Measurements from ENCODE around the gene CTSD. TPM values are rescaled to one million over a fixed set of nuclear protein-coding genes. Genes with fewer than 3 reads are reported as not detected.

CTSD gene
- total and polyA plus RNA-seq, 2 of the 8 experiments (the other 6 are each of a cell fraction or from before 2014, with no cell fraction given): 169 to 173 TPM

- Histone ChIP-seq H4K91ac (replicated peaks; ENCODE audit: insufficient read length, low read length) (no peak overlapping the region), H3K23me2 (ENCODE audit: low read depth, low read length) (peaks cover 9% of the 10 kb centered on the region; the same call in 1 of the 2 replicates), H3K79me1 (ENCODE audit: low read depth, low read length) (no peaks in the 10 kb centered on the region), H2BK5ac (ENCODE audit: low read depth, low read length) (no peak overlapping the region), H4K5ac (ENCODE audit: insufficient read length, low read depth, low read length) (no peak overlapping the region), H3K27me3 (replicated peaks in 1 of 4; ENCODE audit: control insufficient read depth in 3 of 4, extremely low read depth in 1 of 4, insufficient read depth in 3 of 4, low read length in 3 of 4) (peaks cover 12 to 31% (median 27%) of the 10 kb centered on the region in 4 experiments; a peak in 6 of 7 replicates), H3K36me3 (ENCODE audit: control insufficient read depth in 2 of 4, insufficient read depth in 4 of 4, low read length in 3 of 4) (peaks cover 0 to 17% (median 4%) of the 10 kb centered on the region in 4 experiments; a peak in 3 of 8 replicates), H3K79me2 (ENCODE audit: control insufficient read depth in 1 of 2, insufficient read depth in 2 of 2, low read length in 2 of 2) (no peaks in the 10 kb centered on the region), H4K20me1 (replicated peaks in 1 of 2; ENCODE audit: control insufficient read depth in 1 of 2, insufficient read depth in 2 of 2, low read length in 2 of 2) (peaks cover 8 to 11% of the 10 kb centered on the region in 2 experiments), H3K4me1 (replicated peaks in 1 of 4; ENCODE audit: control insufficient read depth in 3 of 4, insufficient read depth in 4 of 4, low read length in 3 of 4) (peaks cover 0 to 16% (median 4%) of the 10 kb centered on the region in 4 experiments; a peak in 5 of 7 replicates), H3K4ac (replicated peaks; ENCODE audit: insufficient read length, low read depth, low read length) (no peak overlapping the region), H3K27ac (ENCODE audit: low read depth, low read length) (no peak overlapping the region), H3K9ac (replicated peaks in 1 of 4; ENCODE audit: extremely low read depth in 1 of 4, low read depth in 3 of 4, low read length in 3 of 4) (no peak overlapping the region), H2BK12ac (ENCODE audit: low read depth, low read length) (no peak overlapping the region), H4K8ac (ENCODE audit: extremely low read depth, insufficient read depth, low read length) (no peak overlapping the region), H2AK5ac (ENCODE audit: low read depth, low read length) (no peak overlapping the region), H3K9me3 (ENCODE audit: insufficient read depth in 2 of 2, low read depth in 1 of 2, low read length in 1 of 2) (no peaks in the 10 kb centered on the region), H2AFZ (ENCODE audit: low read length) (no peak overlapping the region), H2BK15ac (ENCODE audit: low read length) (no peak overlapping the region), H3K18ac (ENCODE audit: extremely low read depth, low read length) (no peak overlapping the region), H2BK20ac (ENCODE audit: low read length) (no peak overlapping the region), H3K4me3 (ENCODE audit: extremely low read depth in 1 of 4, insufficient read depth in 2 of 4, low read depth in 3 of 4, low read length in 4 of 4) (no peak overlapping the region), H2BK120ac (replicated peaks; ENCODE audit: low read depth, low read length) (no peak overlapping the region), H3K4me2 (ENCODE audit: insufficient read depth in 1 of 2, low read depth in 2 of 2, low read length in 2 of 2) (no peak overlapping the region), H3K56ac (replicated peaks; ENCODE audit: insufficient read length, low read depth, low read length) (no peak overlapping the region), H3K14ac (ENCODE audit: insufficient read length) (no peak overlapping the region), H3K23ac (ENCODE audit: insufficient read length) (no peak overlapping the region)
- POLR2A ChIA-PET (ENCODE audit: partially characterized antibody): interaction anchor here (0.6 to 0.7 kb wide), 2 partner anchors 10 to 153 kb away, joined by 3 read pairs; no protein-coding TSS in a partner anchor
- CTCF ChIA-PET (ENCODE audit: partially characterized antibody): interaction anchor here (0.9 to 2.1 kb wide), 4 partner anchors 17 to 86 kb away, joined by 3 to 7 read pairs (median 3); partner anchors contain the start of gene TNNI2
- FAIRE-seq (no peak), DNase-seq (ENCODE audit: low read depth in 1 of 2, low spot score in 2 of 2) (no peak)
- 92% methylated on average over 24 of the region's 24 CpGs; no CpG with 5 or more reads in 1 of the 2 experiments for WGBS, 2 experiments (ENCODE audit: extremely low coverage in 1 of 2, insufficient coverage in 1 of 2, insufficient read length in 1 of 2, insufficient replicate concordance in 2 of 2, low coverage in 1 of 2, low lambda C conversion rate in 2 of 2, missing lambda C conversion rate in 1 of 2)
- TF ChIP-seq FOSL1 (IDR thresholded peaks at IDR 0.05; ENCODE audit: insufficient read depth, low read depth, low read length) (no peak), TCF12 (IDR thresholded peaks at IDR 0.05; ENCODE audit: low read depth, low read length) (no peak), PHF8 (conservative IDR thresholded peaks at IDR 0.05; ENCODE audit: low read depth, low read length) (no peak), ZNF274 (IDR thresholded peaks at IDR 0.05; ENCODE audit: borderline replicate concordance, extremely low read depth, low read length) (no peak), CEBPB (IDR thresholded peaks at IDR 0.05; ENCODE audit: low read depth, low read length) (no peak)
- TF ChIP-seq, protein P1, sequence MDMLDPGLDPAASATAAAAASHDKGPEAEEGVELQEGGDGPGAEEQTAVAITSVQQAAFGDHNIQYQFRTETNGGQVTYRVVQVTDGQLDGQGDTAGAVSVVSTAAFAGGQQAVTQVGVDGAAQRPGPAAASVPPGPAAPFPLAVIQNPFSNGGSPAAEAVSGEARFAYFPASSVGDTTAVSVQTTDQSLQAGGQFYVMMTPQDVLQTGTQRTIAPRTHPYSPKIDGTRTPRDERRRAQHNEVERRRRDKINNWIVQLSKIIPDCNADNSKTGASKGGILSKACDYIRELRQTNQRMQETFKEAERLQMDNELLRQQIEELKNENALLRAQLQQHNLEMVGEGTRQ (IDR thresholded peaks at IDR 0.05; ENCODE audit: low read length): no peak
- TF ChIP-seq, protein P2, sequence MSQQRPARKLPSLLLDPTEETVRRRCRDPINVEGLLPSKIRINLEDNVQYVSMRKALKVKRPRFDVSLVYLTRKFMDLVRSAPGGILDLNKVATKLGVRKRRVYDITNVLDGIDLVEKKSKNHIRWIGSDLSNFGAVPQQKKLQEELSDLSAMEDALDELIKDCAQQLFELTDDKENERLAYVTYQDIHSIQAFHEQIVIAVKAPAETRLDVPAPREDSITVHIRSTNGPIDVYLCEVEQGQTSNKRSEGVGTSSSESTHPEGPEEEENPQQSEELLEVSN (IDR thresholded peaks at IDR 0.05): no peak
These were observed 11.5 kb downstream of the CTSD start for GRCh38 chr11:1751999-1752906.
